Measurements from ENCODE around the gene SLC7A8.

SLC7A8 gene

GRCh38 chr14:23182372-23183157 lies 895 bp downstream of the SLC7A8 start:
- DNase-seq = no peak

GRCh38 chr14:23181946-23182345 lies 1.5 kb downstream of the SLC7A8 start:
- DNase-seq = no peak

- DNase-seq = no peak
Observed at GRCh38 chr14:23181453-23181852, 2.0 kb downstream of the SLC7A8 start.

GRCh38 chr14:23177181-23177580 lies 6.3 kb downstream of the SLC7A8 start:
- DNase-seq = no peak

- DNase-seq = no peak
Observed at GRCh38 chr14:23175823-23176222, 7.6 kb downstream of the SLC7A8 start.

GRCh38 chr14:23174296-23175184 lies 8.9 kb downstream of the SLC7A8 start:
- DNase-seq = no peak

- DNase-seq = no peak
Observed at GRCh38 chr14:23173796-23174195, 9.7 kb downstream of the SLC7A8 start.

- DNase-seq = no peak
Observed at GRCh38 chr14:23173031-23173430, 10.4 kb downstream of the SLC7A8 start.

GRCh38 chr14:23172574-23172973 lies 10.9 kb downstream of the SLC7A8 start:
- no peak for DNase-seq

- DNase-seq = no peak
Observed at GRCh38 chr14:23172096-23172495, 11.4 kb downstream of the SLC7A8 start.

- DNase-seq = no peak
Observed at GRCh38 chr14:23171222-23171975, 12.1 kb downstream of the SLC7A8 start.

- no peak for DNase-seq
Observed at GRCh38 chr14:23169622-23170021, 13.8 kb downstream of the SLC7A8 start.

GRCh38 chr14:23168246-23168645 lies 15.2 kb downstream of the SLC7A8 start:
- DNase-seq = no peak

- no peak for DNase-seq
Observed at GRCh38 chr14:23167116-23167847, 16.2 kb downstream of the SLC7A8 start.

GRCh38 chr14:23164949-23165348 lies 18.5 kb downstream of the SLC7A8 start:
- no peak for DNase-seq

- DNase-seq = no peak
Observed at GRCh38 chr14:23164250-23164649, 19.2 kb downstream of the SLC7A8 start.

- no peak for DNase-seq
Observed at GRCh38 chr14:23163830-23164229, 19.6 kb downstream of the SLC7A8 start.

- no peak for DNase-seq
Observed at GRCh38 chr14:23162800-23163199, 20.7 kb downstream of the SLC7A8 start.

- no peak for DNase-seq
Observed at GRCh38 chr14:23162005-23162404, 21.5 kb downstream of the SLC7A8 start.

GRCh38 chr14:23160924-23161522 lies 22.4 kb downstream of the SLC7A8 start:
- DNase-seq = no peak

- no peak for DNase-seq
Observed at GRCh38 chr14:23159532-23159931, 23.9 kb downstream of the SLC7A8 start.

- DNase-seq = no peak
Observed at GRCh38 chr14:23158779-23159178, 24.7 kb downstream of the SLC7A8 start.
